Measurements from ENCODE around the gene COL1A1.

COL1A1 gene

DNA sequence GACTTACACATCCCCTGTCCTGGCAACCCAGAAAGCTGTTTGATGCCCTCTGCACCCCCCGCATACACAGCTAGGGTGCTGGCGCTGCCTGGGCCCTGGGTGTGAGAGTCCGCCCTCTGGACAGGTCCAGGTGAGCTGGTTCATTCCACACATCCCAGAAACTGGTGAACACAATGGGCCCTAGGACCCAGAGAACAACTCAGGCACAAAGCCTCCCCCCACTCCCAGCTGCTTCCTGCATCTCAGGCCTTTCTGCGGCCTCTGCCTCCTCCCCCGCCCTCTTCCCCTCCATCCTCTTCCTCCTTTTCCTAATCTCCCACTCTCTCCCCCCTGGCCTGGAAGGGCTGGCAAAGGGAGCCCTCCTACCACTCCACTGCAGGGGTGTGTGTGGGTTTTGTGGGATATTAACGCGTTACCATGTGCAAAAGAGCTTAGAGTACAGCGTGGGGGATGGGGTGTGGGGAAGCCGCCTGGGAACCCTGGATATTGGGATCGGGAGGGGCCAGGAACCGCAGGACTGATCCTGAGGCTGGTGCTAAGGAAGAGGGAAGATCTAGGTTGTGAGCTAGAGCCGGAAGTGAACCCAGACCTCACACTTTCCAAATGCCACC lies 49.4 kb downstream of the COL1A1 start:
- DNase-seq, result no peak

DNA sequence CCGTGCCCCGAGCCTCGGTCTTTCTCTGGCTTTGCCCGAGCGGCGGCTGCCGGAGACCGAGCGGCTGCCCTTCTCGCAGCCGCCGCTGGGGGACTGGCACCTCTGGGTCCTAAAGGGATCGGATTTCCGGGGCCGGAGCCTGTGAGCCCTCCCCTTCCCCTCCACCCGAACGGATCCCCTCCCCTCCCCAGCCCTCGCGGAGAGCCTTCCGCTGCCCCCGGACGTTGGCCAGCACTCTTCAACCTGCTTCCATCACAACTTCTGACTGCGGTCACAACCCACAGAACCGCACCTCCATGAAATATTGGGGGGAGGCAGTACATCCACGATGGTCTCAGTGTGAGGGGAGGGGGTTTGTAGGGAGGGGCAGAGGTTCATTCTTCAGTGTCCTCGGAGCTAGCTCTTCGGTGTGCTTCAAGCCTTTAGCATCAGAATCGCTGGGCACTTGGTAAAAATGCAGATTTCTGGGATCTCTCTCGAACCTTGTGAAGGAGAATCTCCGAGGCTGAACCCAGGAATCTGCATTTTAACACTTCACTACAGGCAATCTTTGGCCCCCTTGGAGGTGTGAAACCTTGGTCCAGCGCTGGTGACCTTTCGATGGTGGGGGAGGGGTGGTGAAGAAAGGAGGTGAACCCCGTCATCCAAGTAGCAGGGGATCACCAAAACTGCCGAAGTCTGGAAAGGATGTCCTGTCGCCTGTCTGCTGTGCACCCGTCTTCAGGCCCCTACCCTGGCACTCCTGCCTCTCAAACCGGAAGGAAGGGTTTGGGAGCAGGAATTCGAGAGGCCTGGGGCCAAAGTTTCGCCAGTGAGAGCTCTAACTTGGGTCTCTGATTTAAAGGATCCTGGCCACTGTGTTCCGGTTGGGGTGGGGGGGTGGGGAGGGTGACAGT lies 50.1 kb downstream of the COL1A1 start:
- DNase-seq, result peak; percentile 91

DNA sequence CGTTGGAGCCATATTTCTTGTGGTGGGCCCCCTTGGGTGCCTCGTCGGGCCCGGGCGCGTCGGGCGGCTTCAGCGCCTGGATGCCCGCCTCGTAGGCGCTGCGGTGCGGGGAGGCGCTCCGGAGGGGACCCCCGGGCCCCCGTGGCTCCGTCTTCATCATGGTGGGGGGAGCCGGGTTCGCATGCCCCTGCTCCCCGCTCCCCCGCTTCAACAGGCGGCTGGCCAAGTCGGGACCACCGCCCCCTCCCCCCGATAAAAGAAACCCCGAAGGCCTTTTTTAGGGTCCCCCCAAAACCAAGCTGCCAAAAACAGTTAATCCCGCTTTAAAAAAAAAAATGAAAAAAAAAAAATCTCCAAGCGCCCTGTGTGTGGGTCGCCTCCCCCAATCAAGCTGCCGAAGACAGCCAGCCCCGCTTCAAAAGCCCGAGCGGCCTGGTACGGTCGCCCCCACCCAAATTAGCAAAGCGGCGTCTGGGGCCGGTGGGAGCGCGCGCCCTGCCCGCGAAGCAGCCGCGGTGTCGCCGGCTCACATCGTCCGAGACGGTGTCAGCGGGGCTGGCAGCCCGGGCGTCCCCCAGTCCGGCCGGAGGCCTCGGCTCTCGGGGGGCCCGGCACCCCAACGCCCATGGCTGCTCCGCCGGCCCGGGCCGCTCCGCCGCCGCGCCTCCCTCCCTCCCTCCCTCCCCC lies 50.9 kb downstream of the COL1A1 start, which contains the start of gene PPP1R9B:
Gene PPP1R9B (minus strand): TSS at position 324 of the 687 bp plus-strand sequence. CDS start 164 bp downstream, at position 160.
- DNase-seq, result no peak

DNA sequence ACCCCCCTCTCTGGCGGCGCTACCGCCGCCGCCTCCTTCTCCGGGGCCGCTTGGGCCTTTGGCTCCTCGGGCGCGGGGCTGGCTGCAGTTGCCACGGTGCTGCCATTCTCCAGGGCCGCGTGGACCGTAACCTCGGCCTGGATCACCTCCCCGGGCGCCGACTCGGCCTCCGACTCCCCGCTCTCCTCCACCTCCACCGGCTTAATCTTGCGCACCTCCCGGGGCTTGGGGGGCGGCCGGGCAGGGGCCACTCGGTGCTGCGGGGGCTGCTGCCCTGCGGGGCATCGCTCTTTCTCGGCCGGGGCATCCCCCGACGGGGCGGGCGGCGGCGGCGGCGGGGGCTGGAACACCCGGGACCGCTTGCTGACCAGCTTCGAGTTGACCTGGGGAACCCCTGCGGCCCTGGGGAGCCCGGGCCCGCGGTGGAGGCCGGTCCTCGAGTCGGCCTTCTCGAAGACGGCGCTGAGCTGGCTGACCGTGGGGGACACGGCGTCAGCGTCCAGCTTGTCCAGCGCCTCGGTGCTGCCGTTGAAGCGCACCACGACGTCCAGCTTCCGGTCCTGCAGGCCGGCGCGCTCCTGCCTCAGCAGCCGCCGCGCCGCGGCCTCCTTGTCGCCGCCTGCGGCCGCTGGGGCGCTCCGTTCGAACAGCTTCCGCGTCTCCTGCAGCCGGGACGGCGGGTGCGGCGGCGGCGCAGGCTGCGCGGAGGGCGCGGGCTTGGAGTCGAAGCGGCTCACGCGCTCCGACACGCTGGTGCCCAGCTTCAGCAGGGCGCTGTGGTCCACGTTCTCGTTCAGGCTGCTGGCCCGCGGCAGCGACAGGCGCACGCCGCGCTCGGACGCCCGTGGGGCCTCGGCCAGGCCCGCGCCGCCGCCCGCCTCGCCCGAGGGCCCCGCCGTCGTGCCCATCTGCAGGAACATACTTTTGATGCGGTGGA lies 51.7 kb downstream of the COL1A1 start:
- no peak for DNase-seq

DNA sequence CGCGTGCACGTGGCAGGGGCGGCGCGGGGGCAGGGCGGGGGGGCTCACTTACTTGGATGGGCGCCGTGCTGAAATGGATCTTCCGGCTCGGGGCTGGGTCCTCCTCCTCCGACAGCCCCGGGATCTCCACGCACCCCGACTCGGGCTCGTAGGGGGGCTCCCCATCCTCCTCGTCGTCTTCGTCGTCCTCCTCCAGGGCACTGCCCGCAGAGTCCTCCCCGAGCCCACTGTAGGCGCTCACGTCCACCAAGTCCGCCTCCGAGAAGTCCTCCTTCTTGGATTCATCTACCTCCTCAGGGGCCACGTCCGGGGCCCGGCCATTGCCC lies 52.4 kb downstream of the COL1A1 start:
- no peak for DNase-seq

DNA sequence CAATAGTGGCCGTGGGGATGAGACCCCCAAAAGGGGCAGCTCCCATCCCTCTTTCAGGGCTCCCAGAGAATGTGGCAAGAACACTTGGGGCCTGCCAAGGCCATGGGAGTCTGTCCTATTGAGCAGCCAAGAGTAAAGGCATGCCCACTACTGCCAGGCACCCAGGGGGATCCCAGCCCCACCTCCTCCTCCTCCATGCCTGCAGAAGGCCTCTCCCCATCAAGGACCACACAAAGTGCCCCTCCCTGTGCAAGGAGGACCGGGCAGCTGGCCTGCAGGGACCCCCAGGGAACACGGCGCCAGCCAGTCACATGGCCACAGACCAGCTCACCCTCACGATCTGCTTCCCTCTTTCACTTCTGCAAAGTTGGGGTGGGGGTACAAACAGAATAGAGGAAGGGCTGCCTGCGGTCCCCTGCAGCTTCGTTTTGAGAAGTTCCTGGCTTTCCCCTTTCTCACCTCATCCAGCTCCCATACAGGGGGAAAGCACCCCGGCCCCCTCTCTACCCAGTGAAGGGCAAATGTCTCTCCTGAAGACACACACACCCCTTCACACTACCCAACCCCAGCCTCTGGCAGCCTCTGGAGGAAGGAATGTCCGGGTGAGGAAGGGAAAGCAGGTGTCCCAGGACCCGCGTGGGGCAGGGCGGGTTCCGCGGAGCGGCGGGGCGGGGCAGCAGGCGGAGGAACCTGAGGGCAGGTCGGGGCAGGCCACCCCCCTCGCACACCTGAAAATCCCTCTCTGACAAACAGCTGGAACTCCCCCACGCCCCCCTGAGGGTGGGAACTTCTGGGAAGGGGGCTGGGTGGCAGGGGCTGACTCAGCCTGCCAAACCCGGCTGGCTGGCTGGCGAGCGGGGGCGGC lies 53.0 kb downstream of the COL1A1 start:
- peak; percentile 86 for DNase-seq

DNA sequence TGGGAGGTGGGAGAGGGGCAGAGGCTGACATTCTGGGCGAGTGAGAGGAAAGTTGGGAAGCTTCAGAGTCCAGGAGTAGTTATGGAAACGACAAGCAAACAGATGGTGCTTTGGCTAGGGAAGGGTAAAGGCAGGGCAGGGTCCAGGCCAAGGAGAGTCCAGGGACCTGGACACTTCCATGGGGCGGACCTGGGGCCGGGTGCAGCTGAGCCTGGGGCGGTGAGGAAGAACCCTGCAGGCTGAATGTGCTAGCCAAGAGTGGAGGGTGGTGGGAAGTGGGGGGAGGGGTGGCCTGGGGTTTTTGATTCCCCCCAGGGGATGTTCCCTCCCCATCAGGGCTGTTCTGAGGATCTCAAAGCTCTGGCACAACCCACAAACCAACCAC lies 53.6 kb downstream of the COL1A1 start:
- no peak for DNase-seq

DNA sequence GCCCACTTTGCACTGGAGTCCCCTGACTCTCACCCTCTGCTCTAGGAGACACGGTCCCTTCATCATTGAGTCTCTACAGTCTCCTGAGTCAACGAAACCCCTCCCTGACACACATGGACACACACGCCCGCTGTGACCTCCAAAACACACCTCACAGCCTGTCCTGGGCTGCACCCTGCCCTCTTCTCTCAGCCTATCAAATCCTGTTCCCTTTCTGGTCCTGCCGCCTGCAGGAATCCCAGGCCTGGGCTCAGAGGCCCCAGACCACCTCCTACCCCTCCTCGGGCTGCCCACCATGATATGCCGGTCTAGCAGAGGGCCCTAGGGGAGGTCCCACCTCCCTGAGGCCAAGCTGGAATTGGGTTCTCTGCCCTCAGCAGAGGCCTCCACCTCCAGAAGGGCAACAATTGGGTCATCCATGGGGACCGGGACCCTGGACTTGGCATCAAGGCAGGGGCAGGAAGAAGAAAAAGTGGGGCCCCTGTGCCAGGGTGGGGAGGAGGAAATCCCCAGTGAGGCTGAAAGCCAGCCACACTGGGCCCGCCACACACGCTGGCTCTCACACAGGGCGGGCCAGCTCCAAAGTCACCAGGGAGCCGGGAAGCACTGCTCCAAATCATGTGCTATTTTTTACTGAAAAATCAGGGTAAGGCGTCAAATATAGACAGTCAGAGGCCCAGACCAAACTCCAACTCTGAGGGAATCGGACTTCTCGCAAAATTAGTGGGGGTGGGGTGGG lies 54.3 kb downstream of the COL1A1 start:
- DNase-seq, result no peak

DNA sequence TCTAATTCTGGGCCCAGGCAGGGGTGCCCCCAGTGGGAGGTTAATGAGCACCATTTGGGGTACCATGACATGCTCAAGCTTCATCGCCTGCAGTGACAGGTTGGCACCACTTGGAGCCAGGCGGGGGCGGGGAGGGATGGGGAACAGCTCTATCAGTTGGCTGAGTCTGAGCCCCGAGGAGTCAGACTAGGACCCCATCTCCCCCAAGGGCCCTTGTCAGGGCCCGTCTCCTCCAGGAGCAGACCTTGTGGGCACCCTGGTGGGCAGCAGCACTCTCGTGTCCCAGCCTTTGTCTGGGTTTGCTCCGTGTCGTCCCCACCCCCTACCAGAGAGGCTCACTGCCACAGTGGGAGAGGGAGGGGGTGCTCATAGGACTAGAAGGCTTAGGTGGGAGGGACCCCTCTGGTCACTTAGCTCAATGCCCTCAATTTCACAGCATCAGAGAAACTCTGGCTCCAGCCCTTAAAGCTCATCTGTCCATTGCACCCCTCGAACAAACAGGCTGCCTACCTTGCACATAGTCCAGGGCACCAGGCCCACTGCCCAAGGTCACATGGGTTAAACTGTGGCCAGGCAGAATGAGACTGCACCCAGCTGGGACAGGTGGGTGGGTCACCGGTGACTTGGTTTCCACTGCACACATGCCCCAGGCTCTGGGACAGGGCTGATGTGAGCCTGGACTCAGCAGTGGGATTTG lies 55.1 kb downstream of the COL1A1 start:
- no peak for DNase-seq

DNA sequence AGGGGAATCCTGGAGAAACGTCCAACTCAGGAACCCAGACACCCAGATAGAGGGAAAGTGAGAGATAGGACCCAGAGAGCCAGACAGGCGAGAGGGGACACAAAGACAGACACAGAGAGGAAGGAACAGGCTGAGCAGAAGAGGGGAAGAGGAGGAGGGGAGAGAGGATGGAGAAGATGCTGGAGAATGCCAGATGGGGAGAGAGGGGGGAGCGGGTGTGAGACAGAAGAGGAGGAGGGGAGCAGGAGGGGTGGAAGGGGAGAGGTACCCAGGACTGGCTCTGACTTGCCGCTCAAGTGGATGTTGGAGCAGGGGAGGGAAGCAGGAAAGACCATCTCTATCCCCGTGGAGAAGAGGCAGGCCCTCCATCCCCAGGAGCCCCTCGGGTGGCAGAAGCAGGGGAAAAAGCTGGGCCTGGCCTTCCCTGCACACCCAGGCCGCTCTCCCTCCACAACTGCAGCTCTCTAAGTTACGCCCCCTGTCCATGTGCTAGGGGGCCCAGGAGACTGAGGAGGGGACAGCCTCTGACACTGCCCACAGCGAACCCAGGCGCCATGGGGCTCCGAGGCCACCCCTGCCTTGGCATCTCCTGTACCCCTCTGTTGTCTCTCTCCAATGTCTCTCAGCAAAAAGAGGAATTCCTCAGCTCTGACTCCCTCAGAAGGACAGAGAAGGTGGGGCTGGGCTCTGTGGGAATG lies 55.8 kb downstream of the COL1A1 start:
- no peak for DNase-seq

DNA sequence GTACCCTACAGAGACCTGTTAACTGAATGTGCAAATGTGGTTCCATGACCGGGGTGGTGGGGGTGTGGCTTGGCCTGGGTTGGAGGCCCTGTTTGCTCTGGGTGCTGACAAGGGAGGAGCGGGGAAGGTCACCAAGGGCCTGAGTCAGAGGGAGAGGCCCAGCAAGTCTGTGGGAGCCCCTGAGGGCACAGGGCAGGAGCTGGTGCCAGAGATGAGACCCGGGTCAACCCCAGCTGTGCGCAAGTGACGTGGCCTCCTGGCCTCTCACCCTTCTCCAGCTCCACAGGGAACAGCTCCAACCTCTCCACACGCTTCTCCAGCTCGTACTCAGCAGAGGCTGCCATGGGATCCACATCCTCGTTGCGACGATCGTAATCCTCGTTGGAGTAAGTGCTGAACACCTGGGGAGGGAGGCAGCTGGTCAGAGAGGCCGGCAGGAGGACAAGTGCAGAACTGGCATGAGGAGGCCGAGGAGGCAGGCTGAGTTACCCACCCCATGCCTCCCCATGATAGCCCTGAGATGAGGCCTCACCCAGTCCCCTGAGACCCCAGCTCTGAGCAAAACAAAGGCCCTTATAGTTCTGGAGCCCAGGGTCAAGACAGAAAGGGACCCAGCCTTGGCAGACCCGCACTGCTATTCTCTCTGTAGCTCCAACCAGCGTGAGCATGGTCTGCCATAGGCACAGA lies 56.4 kb downstream of the COL1A1 start:
- no peak for DNase-seq

DNA sequence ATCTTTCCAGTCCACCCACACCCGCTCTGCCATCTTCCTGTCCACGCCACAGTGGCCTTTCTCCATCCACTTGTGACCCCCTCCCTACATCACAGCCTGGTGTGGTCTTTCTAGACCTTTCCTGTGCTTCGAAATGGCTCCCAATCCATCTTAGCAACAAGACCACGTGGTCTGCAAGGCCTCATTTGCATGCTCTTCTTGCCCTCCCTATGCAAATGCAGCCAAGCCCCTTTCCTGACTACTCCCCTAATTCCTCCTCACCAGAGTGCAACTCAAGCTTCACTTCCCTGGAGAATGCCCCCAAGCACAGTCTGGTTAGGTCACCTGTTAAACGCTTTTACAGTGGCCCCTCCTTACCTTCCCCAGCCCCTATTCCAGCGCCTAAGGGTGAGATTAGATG lies 57.1 kb downstream of the COL1A1 start:
- DNase-seq, result no peak

DNA sequence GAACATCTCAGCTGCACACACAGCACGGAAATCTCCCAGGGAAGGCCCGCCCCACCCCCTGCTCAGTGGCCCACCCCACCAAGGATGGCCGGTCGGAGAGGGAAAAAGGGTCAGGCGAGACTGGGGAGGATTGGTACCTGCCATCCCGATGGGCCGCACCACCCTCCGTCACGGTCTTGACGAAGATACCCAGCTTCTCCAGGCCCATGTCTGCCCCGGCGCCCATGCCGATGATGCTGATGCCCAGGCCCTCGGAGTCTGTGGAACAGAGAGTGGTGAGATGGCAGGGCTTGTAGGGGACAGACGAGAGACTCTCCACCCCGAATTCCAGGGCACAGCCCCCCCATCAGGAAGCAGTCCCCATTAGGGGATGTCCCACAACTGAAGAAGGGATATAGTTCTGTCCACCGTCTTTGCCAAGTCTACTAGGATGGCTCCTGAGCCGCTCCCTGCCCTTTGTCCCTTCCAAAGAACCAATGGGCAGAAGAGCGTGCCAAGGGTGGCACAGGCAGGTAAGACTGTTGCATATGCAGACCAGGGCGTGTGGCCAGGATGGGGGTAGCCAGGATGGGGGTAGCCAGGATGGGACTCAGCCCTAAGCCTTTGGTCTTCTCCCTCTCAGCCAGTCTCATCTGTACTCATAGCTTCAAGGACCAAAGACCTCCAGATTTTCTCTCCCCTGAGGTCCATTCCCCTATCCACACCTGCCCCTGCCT lies 57.8 kb downstream of the COL1A1 start:
- DNase-seq, result no peak

DNA sequence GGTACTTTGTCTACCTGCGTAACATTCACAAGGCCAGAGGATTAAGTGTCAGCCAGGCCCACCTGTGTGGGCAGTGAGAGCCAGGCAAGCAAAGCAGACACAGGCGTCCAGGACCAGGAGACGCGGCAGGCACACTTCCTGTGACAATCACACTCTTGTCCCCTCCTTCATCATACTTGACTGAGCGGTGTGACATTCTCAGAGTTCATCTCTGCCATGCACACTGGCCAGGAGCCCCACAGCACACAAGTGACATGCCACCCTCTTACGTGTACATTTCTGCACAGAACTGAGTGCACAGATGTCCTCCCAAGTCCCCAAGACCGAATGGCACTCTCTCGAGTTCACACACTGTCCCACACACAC lies 59.7 kb downstream of the COL1A1 start:
- DNase-seq, result no peak

DNA sequence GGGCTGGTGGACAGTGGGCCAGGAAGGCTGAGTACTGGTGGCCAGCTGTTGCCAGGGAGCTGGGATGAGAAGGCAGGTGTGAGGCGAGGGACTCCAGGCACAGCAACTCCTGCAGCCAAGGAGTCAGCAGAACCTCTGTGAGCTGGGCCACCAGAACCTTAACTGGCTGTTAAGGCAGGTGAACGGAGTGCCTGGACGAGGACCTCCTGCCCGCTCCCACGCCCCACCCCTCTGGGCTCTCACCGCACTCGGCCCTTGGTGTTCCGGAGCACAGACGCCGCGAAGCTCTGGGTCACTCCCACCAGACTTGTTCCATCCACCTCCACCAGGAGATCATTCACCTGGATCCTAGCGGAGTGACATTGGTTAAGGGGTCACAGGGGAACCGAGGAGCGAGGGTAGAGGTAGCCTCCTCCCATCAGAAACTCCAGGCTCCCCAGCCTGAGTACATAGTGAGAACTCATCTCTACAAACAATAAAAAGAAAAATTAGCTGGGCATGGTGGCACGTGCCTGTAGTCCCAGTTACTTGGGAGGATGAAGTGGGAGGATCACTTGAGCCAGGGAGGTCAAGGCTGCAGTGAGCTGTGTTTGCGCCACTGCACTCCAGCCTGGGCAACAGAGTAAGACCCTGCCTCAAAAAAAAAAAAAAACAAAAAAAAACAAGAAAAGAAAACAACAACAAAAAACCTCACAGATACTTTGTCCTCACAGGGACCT lies 60.2 kb downstream of the COL1A1 start:
- no peak for DNase-seq

DNA sequence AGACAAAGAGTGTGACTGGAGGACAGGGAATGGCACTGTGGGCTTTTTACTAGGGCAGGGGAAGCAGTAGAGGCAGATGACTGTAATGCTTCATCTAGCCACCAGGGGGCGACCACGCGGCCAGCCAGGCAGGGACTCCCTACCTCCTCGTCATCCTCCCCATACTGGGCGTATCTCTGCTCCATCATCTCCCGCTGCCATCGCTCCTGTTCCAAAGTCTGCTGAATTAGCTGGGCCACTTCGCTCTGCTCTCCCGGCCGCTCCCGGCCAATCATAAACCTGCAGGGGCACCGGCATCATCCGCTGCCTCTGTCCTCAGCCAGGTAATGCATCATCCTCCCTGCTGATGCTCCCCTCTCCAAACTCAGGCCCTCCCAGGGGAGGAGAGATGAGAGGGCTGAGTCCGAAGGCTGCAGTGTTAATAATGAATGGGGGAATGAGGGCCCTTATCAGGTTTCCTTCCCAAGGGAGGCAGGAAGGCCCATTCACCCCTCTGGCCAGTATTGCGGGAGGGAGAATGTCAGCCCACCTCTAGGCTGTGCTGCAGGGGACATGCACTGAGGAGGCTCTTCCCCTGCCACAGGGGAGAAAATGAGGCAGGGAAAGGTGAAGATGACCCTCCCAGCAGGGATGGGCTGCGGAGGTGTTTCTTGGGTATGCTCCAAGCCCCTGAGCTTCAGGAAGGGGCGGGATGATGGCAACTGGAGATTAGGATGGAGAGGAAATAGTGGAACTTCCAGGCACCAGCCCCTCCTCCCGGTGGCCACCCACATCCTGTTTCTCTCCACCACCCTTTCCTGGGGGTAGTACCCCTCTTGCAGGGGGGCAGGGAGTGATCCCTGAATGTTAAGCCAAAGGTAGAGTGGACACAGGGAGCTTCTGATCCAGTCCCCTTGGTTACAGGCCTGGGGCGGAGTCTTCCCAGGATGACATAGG lies 61.2 kb downstream of the COL1A1 start:
- DNase-seq, result peak; percentile 92

Data from activated CD8-positive, alpha-beta memory T cell treated with anti-CD3 and anti-CD28 coated beads, Interleukin-2, amount 50 U/mL, for 48 hours (primary cell).